Tibial nerve (tissue), 4 donors: ENCODE data around the gene JUND. TPM values are rescaled to one million over a fixed set of nuclear protein-coding genes. Genes with fewer than 3 reads are reported as not detected.

ENCODE experiments used
- DNase-seq, 2 donors: peaks; one replicate each; pipeline ENCODE4 v3.0.0-alpha.2; 2019; ENCODE audit warnings: low spot score in 2 of 2
- H3K27ac ChIP-seq, 4 donors: fragments of 200-600 bp; sonication (generic) in 3 of 4; one replicate each; pipeline ENCODE4 v1.5.1; 2017 to 2019; ENCODE audit warnings: mild to moderate bottlenecking in 1 of 4
- H3K27me3 ChIP-seq, 2 donors: fragments of 200-600 bp; sonication (generic) in 1 of 2; one replicate each; pipeline versions ENCODE4 v1.5.1 to v1.6.0; 2017 to 2019
- H3K36me3 ChIP-seq, 3 donors: fragments of 200-600 bp; sonication (generic); one replicate each; pipeline ENCODE4 v1.5.1; 2018 to 2019
- H3K4me1 ChIP-seq, 4 donors: fragments of 200-600 bp; sonication (generic) in 3 of 4; one replicate each; pipeline ENCODE4 v1.5.1; 2017 to 2019
- H3K4me3 ChIP-seq, 4 donors: fragments of 200-600 bp; sonication (generic) in 3 of 4; one replicate each; pipeline ENCODE4 v1.5.1; 2017 to 2019; ENCODE audit warnings: mild to moderate bottlenecking in 1 of 4, moderate library complexity in 1 of 4
- H3K9me3 ChIP-seq, 4 donors: fragments of 200-600 bp; sonication (generic) in 3 of 4; one replicate each; pipeline ENCODE4 v1.5.1; 2017 to 2019
- CTCF ChIP-seq, 5 experiments: fragments of 200-600 bp in 3 of 5; fragments of 450-650 bp in 2 of 5; sonication (generic) in 3 of 5; IDR thresholded peaks; one replicate each; pipeline ENCODE4 v1.5.1; 2016 to 2019; ENCODE audit warnings: antibody characterized with exemption in 5 of 5, mild to moderate bottlenecking in 3 of 5, moderate library complexity in 2 of 5
- EP300 ChIP-seq, 2 donors: sonication (generic); formaldehyde crosslinking; IDR thresholded peaks; one replicate each; pipeline ENCODE4 v1.6.1; 2017; ENCODE audit warnings: antibody characterized with exemption in 2 of 2, mild to moderate bottlenecking in 1 of 2
- POLR2A ChIP-seq, 2 donors: fragments of 450-650 bp; IDR thresholded peaks; one replicate each; pipeline ENCODE4 v1.6.1; 2017; ENCODE audit warnings: antibody characterized with exemption in 2 of 2, mild to moderate bottlenecking in 2 of 2, moderate library complexity in 2 of 2
- WGBS, 2 donors: methylation state at CpG; one replicate each; pipeline ENCODE4 v1.1.5; 2018; 5-methylcytosine and 5-hydroxymethylcytosine counted together
- total RNA-seq, 4 donors: library from RNA; depleted of rRNA; stranded (reverse); fragments of >200 nt; gene quantifications; one replicate each; pipeline ENCODE4 v1.1.0, GENCODE V29; 2016

Gene JUND
- total RNA-seq, 4 donors from 2014 or later: 309 to 553 (median 486) TPM

DNA sequence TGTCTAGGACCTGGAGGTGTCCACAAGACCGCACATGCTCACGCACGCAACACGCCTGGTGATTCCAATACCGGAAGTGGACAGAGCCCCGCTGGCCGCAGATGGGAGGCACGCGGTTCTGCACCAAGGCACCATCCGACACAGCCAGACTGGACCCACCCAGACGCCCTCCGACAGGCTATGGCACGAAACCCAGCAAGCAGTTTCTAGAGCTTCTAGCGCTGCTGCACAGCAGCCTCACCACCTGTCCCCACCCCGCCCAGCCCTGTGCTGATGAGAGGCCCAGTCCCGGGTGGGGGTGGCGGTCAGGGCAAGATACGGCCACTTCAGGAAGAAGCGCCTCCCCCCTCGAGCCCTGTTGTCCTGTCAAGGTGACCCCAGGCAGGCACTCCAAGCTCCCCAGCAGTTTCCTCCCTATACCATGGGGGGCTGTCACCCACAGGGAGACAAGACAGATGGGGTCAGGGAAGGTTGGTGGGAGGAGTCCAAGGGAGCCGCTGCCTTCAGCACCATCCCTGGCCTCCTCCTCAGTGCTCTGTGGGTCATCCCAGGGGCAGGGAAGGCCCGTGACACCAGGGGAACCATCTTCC lies 30.2 kb upstream of the JUND start:
- H3K36me3 ChIP-seq: peaks cover 0 to 79% (median 0%) of the 10 kb centered on the region in 3 donors

GRCh38 chr19:18310966-18311365 lies 29.5 kb upstream of the JUND start:
- TF ChIP-seq POLR2A (IDR thresholded peaks at IDR 0.05): no peak
- H3K36me3 ChIP-seq: peaks cover 0 to 79% (median 0%) of the 10 kb centered on the region in 3 donors
- H3K4me3 ChIP-seq: no peak overlapping the region
- peaks cover 0 to 64% (median 19%) of the 10 kb centered on the region in 4 donors for H3K4me1 ChIP-seq
- peak overlapping the region in 2 of 4 donors; percentile 61 to 100 for H3K27ac ChIP-seq
- WGBS, 2 donors: 90 to 91% methylated on average over 7 to 13 of the region's 13 CpGs
- no peaks in the 10 kb centered on the region for H3K27me3 ChIP-seq
- H3K9me3 ChIP-seq: no peaks in the 10 kb centered on the region
- DNase-seq: no peak

More for the DNA sequence above, 30.2 kb upstream of the JUND start:
- DNase-seq: no peak
- Histone ChIP-seq H3K27ac (peak overlapping the region in 2 of 4 donors; percentile 61 to 100), H3K9me3 (no peaks in the 10 kb centered on the region), H3K4me3 (no peak overlapping the region), H3K27me3 (no peaks in the 10 kb centered on the region), H3K4me1 (peaks cover 0 to 57% (median 13%) of the 10 kb centered on the region in 4 donors)
- TF ChIP-seq POLR2A (IDR thresholded peaks at IDR 0.05) (no peak), CTCF (IDR thresholded peaks at IDR 0.05) (no peak), EP300 (IDR thresholded peaks at IDR 0.05) (no peak)
- whole genome bisulfite sequencing, 2 donors: 82 to 90% methylated on average over 16 to 22 of the region's 22 CpGs

DNA sequence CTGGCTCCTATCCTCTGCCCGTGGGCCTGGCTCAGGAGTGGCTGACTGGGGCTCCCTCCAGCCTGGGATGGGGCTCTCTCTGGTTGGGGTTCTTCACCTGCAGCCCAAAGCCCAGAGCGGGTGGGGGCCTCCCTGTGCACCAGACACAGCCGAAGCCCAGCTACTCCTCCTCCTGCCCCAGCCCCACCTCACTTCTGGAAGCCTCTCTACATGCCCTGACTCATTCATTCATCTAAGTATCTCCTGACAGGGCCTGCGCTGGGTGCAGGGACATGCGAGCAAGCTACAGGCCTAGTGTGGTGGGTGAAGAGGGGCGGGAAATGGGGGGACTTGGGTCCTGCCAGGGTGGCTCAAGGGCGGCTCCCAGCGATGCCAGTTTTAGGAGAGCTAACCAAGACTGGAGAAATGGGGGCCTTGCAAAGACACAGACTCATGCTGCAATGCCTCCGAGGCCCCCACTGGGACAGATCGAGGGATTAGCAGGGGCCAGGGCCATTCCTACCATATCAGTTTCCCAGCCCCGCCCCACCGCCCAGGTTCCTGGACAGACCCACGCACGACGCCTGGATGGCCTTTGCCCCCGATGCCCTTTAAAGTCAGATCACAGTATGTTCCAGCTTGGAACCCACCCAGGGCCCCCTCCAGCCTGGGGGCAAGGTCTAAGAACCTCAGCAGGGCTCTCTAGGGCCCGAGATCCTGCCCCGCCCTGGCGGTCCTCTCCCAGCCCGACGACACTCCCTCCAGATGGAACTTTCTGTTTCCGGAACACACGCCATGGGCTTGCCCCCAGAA lies 28.9 kb upstream of the JUND start:
- H3K4me3 ChIP-seq: no peak overlapping the region
- TF ChIP-seq POLR2A (IDR thresholded peaks at IDR 0.05) (peak in 1 of 2 donors; percentile 3), CTCF (IDR thresholded peaks at IDR 0.05) (no peak), EP300 (IDR thresholded peaks at IDR 0.05) (no peak)
- no peak for DNase-seq
- no peaks in the 10 kb centered on the region for H3K27me3 ChIP-seq
- peak overlapping the region in 2 of 4 donors; percentile 61 to 100 for H3K27ac ChIP-seq
- peaks cover 1 to 70% (median 26%) of the 10 kb centered on the region in 4 donors for H3K4me1 ChIP-seq
- no peaks in the 10 kb centered on the region for H3K9me3 ChIP-seq
- WGBS, 2 donors: 79 to 81% methylated on average over 23 of the region's 23 CpGs
- peaks cover 0 to 76% (median 0%) of the 10 kb centered on the region in 3 donors for H3K36me3 ChIP-seq

DNA sequence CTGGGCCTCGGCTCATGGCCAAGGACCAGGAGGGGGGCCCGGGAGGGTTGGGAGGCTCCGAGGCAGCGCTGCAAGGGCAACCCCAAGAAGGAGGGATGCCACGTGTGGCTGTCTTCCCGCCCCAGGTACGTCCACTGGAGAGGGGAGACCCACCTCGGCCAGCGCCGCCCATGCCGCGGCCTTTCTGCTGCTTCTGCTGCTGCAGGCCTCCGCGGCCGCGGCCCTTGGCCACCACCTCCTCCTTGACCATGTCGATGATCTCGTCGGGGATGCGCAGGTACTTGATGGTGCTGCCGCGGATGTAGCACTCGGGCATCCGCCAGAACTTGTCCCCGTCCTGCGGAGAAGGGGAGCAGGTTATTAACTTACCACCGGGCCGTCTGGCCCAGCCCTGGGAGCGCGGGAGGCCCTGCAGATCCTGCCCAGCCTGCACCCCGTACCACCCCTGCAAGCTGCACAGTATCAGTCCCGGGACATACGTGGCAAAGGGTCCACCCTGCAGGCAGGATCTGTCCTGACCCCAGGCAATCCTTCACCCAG lies 28.2 kb upstream of the JUND start:
- Histone ChIP-seq H3K27me3 (no peaks in the 10 kb centered on the region), H3K36me3 (peaks cover 0 to 71% (median 0%) of the 10 kb centered on the region in 3 donors), H3K27ac (peak overlapping the region in 2 of 4 donors; percentile 61 to 100), H3K4me3 (no peak overlapping the region), H3K9me3 (no peaks in the 10 kb centered on the region), H3K4me1 (peaks cover 4 to 76% (median 31%) of the 10 kb centered on the region in 4 donors)
- DNase-seq: no peak
- 91 to 93% methylated on average over 21 to 25 of the region's 33 CpGs for WGBS, 2 donors
- TF ChIP-seq EP300 (IDR thresholded peaks at IDR 0.05) (no peak), POLR2A (IDR thresholded peaks at IDR 0.05) (no peak), CTCF (IDR thresholded peaks at IDR 0.05) (no peak)

GRCh38 chr19:18308948-18309325 lies 27.5 kb upstream of the JUND start:
- Histone ChIP-seq H3K9me3 (no peaks in the 10 kb centered on the region), H3K36me3 (peaks cover 0 to 64% (median 0%) of the 10 kb centered on the region in 3 donors), H3K27ac (peak overlapping the region in 3 of 4 donors; percentile 95 to 100 (median 99)), H3K4me1 (peaks cover 4 to 82% (median 33%) of the 10 kb centered on the region in 4 donors), H3K4me3 (no peak overlapping the region), H3K27me3 (no peaks in the 10 kb centered on the region)
- 82 to 100% methylated on average over 2 to 4 of the region's 7 CpGs for WGBS, 2 donors
- no peak for DNase-seq
- no peak for TF ChIP-seq EP300 (IDR thresholded peaks at IDR 0.05)
- no peak for TF ChIP-seq CTCF (IDR thresholded peaks at IDR 0.05)
- no peak for TF ChIP-seq POLR2A (IDR thresholded peaks at IDR 0.05)
